ENCODE results near the gene C1orf94.

C1orf94 gene

DNA sequence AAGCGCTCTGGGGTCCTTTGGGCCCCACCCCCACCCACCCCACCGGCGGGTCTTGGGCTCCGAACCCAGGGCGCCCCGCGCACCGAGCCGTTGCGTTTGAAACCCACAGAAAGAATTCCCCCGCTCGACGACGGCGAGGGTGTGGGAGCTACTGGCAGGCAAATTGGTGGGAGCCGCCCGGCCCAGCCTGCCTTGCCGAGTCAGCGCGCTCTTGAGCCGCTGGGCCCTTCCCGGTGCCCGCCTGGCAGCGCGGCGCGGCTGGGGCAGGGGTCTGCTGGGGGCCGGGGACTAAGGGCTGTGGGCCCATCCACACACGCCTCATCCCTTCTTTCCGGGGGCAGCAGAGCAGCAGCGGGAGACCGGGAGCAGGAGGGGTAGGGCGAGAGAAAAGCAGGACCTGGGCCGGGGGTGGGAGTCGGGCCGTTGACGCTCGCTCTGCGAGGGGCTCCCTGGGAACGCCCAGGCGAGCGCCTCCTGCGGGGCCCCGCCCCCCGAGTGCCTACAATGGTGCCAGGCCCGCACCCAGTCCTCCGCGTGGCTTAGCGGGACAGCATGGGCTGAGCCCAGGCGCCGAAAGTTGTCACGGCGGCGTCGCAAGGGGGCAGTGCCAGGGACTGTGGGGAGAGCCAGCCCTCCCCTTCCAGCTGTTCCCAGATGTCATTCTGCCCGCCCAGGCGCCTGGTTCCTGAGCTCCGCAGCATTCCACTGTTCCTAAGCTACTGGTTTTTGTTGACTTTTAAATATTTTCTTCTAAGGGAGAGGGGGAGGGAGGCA lies at the start of gene C1orf94:
TSS of gene C1orf94 (plus strand) at position 78 of the 774 bp plus-strand sequence. CDS start 883 bp downstream, outside the sequence.
- intact Hi-C loops (cut with micrococcal nuclease): no loop called here
- Mint-ChIP-seq H3K27ac (no peak within 1 kb of the TSS), H3K4me1 (ENCODE audit: low read depth) (no peaks in the 10 kb centered on the region), H3K9me3 (no peaks in the 10 kb centered on the region), H3K27me3 (peaks cover 45% of the 10 kb centered on the region), H3K4me3 (no peak within 1 kb of the TSS), H3K36me3 (ENCODE audit: low read depth) (no peaks in the 10 kb centered on the region)

DNA sequence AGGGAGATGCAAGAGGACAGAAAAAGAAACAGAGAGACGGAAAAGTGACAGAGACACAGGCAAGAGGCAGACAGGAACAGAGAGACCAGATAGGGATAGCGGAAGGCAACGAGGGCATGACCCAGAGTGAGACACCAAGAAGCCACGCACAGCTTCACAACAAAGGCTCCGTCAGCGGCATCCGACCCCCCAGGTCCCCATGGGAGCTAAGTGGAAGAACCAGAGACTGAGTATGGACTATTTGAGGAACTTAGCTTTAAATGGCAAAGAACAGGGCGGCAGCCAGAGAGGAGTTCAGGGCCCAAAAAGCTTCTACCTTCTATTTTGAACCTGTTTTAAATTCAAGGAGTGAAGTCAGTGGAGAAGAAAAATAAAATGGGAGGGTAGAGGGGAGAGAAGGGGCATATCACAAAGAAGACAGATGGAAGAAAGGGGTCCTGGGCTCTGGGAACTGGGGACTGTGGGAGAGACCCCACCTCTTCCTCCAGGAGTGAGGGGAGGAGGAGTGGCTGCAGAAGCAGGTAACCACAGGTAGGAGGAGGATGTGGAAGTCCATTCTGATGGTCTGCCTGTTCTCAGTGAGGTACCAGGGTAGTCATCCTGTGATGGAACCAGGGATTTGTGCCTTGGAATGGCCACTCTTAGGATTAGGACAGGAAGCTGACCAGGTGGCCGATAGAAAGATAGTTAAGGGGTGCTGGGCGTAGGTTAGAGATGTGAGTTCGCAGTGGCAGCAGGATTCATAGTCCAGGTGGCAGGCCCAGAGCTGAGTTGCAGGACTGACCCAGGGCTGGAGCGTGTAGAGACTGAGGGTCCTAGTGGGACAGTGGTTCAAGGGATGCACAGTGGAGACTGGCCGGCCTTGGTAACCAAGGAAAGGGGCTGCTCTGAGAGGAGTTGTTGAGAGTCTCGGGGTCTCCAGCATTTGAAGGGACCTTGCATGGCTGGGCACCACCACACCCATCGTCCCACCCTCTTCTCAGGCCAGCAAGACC lies 49.4 kb upstream of the C1orf94 start:
- Mint-ChIP-seq H3K27ac (no peak overlapping the region), H3K4me1 (ENCODE audit: low read depth) (no peaks in the 10 kb centered on the region), H3K4me3 (no peak overlapping the region), H3K27me3 (peaks cover 5% of the 10 kb centered on the region), H3K9me3 (no peaks in the 10 kb centered on the region), H3K36me3 (ENCODE audit: low read depth) (no peaks in the 10 kb centered on the region)
- intact Hi-C loops (cut with micrococcal nuclease): no loop called here

DNA sequence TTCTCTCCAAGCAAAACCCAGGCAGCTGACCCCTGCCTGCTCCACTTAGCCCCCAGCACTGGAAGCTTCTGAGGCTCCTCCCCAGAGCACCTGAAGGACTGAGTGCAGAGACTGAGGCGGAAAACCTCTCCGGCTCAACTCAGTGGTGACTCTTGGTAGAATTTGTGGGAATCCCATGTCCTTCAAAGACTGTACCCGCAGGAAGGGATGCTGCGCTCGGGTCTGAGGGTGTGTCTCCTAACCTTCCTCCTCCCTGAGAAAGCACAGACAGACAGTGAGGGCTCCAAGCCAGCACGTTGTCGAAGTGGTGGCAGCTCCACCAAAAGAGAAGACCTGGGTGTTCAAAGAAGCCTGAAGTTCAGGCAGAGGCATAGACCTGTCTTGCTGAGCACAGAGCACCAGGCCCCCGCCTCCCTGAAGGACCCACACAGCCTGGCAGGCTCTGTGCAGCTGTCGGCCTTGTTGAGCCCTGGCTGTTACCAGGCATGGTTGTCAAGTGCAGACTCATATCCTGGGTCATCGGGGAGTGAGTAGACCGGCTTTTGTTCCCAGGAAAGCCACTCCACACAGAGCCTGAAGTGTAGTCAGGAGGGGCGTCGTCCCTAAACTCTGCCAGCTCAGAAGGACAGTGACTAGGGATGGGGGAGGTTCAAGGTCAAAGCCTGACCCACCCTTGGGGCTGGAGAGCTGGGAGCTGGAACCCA lies 48.4 kb upstream of the C1orf94 start:
- no peak overlapping the region for H3K4me3 Mint-ChIP-seq
- no peak overlapping the region for H3K27ac Mint-ChIP-seq
- no peaks in the 10 kb centered on the region for H3K9me3 Mint-ChIP-seq
- no peaks in the 10 kb centered on the region for H3K4me1 Mint-ChIP-seq (ENCODE audit: low read depth)
- peaks cover 5% of the 10 kb centered on the region for H3K27me3 Mint-ChIP-seq
- H3K36me3 Mint-ChIP-seq (ENCODE audit: low read depth): no peaks in the 10 kb centered on the region
- intact Hi-C loops (cut with micrococcal nuclease): no loop called here

DNA sequence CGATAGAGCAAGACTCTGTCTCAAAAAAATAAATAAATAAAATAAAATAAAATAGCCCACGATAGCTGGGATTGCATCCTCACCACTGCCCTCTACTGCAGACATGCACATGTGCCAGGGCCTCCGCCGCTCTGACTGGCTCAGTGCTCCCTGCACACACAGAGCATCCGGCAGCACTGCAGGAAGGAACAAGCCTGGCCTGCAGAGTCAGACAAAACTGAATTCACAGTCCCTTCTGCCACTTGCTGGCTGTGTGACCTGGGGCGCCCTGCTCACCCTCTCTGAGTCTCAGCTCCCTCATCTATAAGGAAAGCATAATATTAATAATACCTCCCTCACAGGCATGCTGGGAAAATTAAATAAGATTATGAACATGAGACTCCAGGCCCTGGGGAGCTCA lies 47.1 kb upstream of the C1orf94 start:
- H3K27ac Mint-ChIP-seq: no peak overlapping the region
- no peaks in the 10 kb centered on the region for H3K9me3 Mint-ChIP-seq
- H3K36me3 Mint-ChIP-seq (ENCODE audit: low read depth): no peaks in the 10 kb centered on the region
- intact Hi-C loops (cut with micrococcal nuclease): no loop called here
- no peak overlapping the region for H3K4me3 Mint-ChIP-seq
- peaks cover 5% of the 10 kb centered on the region for H3K27me3 Mint-ChIP-seq
- H3K4me1 Mint-ChIP-seq (ENCODE audit: low read depth): no peaks in the 10 kb centered on the region

DNA sequence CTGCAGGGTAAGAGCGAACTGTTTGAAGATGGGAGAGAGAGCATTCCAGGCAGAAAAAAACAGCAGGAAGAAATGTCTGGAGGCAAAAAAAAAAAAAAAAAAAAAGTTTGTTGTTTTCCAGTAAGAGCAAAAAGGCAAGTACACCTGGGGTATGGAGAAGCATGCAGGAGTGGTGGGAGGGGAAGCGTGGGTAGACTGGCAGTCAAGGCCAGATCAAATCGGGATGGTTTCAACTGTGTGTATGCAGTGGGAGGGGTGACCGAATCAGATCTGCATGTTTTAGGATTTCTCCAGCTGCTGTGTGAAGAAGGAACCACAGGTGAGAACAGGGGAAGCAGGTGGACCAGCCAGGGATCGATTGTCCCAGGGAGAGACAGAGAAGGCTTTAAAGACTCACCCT lies 46.4 kb upstream of the C1orf94 start:
- Mint-ChIP-seq H3K27ac (no peak overlapping the region), H3K36me3 (ENCODE audit: low read depth) (no peaks in the 10 kb centered on the region), H3K9me3 (no peaks in the 10 kb centered on the region), H3K4me3 (no peak overlapping the region), H3K4me1 (ENCODE audit: low read depth) (no peaks in the 10 kb centered on the region), H3K27me3 (peaks cover 5% of the 10 kb centered on the region)
- intact Hi-C loops (cut with micrococcal nuclease): no loop called here

DNA sequence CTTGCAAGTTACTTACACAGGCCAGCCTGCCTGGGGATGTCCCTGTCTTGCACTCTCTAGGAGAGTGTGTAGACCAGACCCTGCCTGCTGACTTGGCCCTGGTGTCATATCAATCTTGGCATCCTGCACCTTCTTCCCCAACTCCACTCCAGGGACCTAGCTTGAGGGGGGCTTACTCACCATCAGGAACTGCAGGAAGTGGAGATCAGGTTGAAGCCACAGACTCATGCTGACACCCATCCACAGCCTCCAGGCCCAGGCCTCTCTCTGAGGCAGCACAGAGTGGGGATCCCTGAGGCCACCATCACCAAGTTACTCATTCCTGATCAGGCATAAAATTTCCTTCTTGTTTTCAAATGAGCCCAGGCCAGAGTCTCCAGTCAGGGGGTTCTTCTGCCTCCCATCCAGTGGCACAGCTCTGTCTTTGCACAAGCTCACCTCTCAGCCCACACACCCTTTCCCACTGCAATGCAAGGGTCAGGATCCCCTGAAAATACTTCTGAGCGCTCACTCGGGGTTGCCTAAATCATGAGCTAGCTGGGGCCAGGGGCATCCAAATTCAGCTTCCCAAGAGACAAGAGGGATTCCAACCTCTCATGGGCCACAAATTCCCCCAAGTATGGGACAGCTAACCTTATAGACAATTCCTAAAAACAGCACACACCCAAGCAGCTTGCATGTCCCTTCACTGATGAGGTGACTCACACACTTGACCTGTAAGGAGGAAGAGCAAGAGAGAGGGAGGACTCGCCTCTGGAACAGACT lies 45.1 kb upstream of the C1orf94 start:
- H3K27ac Mint-ChIP-seq: no peak overlapping the region
- no peak overlapping the region for H3K4me3 Mint-ChIP-seq
- intact Hi-C loops (cut with micrococcal nuclease): no loop called here
- H3K9me3 Mint-ChIP-seq: no peaks in the 10 kb centered on the region
- H3K27me3 Mint-ChIP-seq: peaks cover 4% of the 10 kb centered on the region
- H3K4me1 Mint-ChIP-seq (ENCODE audit: low read depth): no peaks in the 10 kb centered on the region
- H3K36me3 Mint-ChIP-seq (ENCODE audit: low read depth): no peaks in the 10 kb centered on the region

GRCh38 chr1:34132161-34132420 lies 44.6 kb upstream of the C1orf94 start:
- no peak overlapping the region for H3K4me3 Mint-ChIP-seq
- no peaks in the 10 kb centered on the region for H3K4me1 Mint-ChIP-seq (ENCODE audit: low read depth)
- no peaks in the 10 kb centered on the region for H3K9me3 Mint-ChIP-seq
- peaks cover 5% of the 10 kb centered on the region for H3K27me3 Mint-ChIP-seq
- no peak overlapping the region for H3K27ac Mint-ChIP-seq
- no peaks in the 10 kb centered on the region for H3K36me3 Mint-ChIP-seq (ENCODE audit: low read depth)
- intact Hi-C loops (cut with micrococcal nuclease): no loop called here

GRCh38 chr1:34137411-34137810 lies 39.3 kb upstream of the C1orf94 start:
- intact Hi-C loops (cut with micrococcal nuclease): no loop called here
- Mint-ChIP-seq H3K4me3 (no peak overlapping the region), H3K27ac (no peak overlapping the region), H3K9me3 (no peaks in the 10 kb centered on the region), H3K4me1 (ENCODE audit: low read depth) (peaks cover 11% of the 10 kb centered on the region), H3K27me3 (peaks cover 4% of the 10 kb centered on the region), H3K36me3 (ENCODE audit: low read depth) (no peaks in the 10 kb centered on the region)

GRCh38 chr1:34140011-34140676 lies 36.6 kb upstream of the C1orf94 start:
- Mint-ChIP-seq H3K36me3 (ENCODE audit: low read depth) (no peaks in the 10 kb centered on the region), H3K4me3 (no peak overlapping the region), H3K27me3 (peaks cover 8% of the 10 kb centered on the region), H3K9me3 (no peaks in the 10 kb centered on the region), H3K4me1 (ENCODE audit: low read depth) (peaks cover 11% of the 10 kb centered on the region), H3K27ac (no peak overlapping the region)
- intact Hi-C loops (cut with micrococcal nuclease): no loop called here

- intact Hi-C loops (cut with micrococcal nuclease): no loop called here
- no peaks in the 10 kb centered on the region for H3K36me3 Mint-ChIP-seq (ENCODE audit: low read depth)
- H3K4me1 Mint-ChIP-seq (ENCODE audit: low read depth): peaks cover 11% of the 10 kb centered on the region
- no peaks in the 10 kb centered on the region for H3K9me3 Mint-ChIP-seq
- no peak overlapping the region for H3K27ac Mint-ChIP-seq
- no peak overlapping the region for H3K4me3 Mint-ChIP-seq
- H3K27me3 Mint-ChIP-seq: peaks cover 6% of the 10 kb centered on the region
Measured at GRCh38 chr1:34143975-34144374, 32.7 kb upstream of the C1orf94 start.

DNA sequence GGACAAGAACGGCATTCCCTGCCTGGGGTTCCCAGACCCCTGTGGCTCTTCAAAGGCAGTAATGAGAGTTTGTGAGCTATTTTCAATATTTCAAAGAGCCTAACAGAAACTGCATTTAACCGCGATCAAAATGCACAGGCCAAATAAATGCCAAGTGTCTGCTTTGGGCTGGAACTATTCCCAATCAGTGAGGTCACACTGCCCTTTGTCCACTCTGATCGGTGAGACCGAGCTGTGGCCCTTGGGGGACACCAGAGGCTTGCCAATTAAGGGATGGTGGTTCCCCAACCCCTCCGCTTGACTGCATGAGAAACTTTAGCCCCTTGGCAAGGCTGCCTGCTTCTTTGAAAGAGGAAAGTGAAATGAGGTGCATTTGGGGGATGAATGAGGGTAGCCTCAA lies 31.9 kb upstream of the C1orf94 start:
- Mint-ChIP-seq H3K9me3 (no peaks in the 10 kb centered on the region), H3K36me3 (ENCODE audit: low read depth) (no peaks in the 10 kb centered on the region), H3K4me1 (ENCODE audit: low read depth) (peaks cover 11% of the 10 kb centered on the region), H3K27me3 (peaks cover 6% of the 10 kb centered on the region), H3K4me3 (no peak overlapping the region), H3K27ac (no peak overlapping the region)
- intact Hi-C loops (cut with micrococcal nuclease): no loop called here

DNA sequence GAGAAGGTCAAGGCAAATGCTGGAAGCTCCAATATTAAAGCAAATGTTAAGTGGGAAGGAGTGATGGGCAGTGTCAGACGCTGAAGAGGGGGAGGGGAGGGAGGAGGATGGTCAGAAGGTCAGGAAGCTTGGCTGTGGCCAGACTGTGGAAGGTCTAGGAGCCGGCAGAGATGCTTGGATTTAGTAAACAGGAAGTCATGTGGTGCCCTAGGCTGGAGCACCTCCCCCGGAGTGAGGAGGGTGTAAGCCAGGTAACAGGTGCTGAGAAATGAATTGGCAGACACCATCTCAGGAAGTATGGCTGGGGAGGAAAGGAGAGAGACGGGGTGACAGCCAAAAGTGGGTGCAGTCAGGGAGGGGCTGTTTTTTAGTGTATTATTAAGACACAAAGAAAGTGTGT lies 29.4 kb upstream of the C1orf94 start:
- Mint-ChIP-seq H3K36me3 (ENCODE audit: low read depth) (no peaks in the 10 kb centered on the region), H3K4me3 (no peak overlapping the region), H3K9me3 (no peaks in the 10 kb centered on the region), H3K27ac (no peak overlapping the region), H3K27me3 (peaks cover 8% of the 10 kb centered on the region), H3K4me1 (ENCODE audit: low read depth) (no peaks in the 10 kb centered on the region)
- intact Hi-C loops (cut with micrococcal nuclease): no loop called here

DNA sequence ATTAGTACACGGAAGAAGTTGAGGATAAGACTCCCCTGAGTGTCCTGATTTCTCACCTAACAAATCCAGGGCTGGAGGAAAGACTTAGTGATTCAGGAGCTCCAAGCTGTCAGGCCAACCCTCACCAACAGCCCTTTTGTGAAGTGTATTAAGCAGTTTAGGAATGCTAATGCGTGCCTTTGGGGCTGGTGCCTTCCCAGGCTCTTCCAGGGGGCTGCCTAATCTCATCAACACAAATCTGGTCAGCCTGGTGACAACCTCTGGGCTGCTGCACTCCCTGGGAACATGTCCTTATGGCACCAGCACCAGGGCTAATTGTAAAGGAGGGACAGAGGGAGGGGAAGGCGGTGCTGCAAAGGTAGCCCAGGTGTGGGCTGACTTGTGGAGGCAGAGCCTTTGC lies 27.2 kb upstream of the C1orf94 start:
- no peak overlapping the region for H3K4me3 Mint-ChIP-seq
- intact Hi-C loops (cut with micrococcal nuclease): no loop called here
- no peaks in the 10 kb centered on the region for H3K9me3 Mint-ChIP-seq
- H3K36me3 Mint-ChIP-seq (ENCODE audit: low read depth): no peaks in the 10 kb centered on the region
- H3K4me1 Mint-ChIP-seq (ENCODE audit: low read depth): no peaks in the 10 kb centered on the region
- H3K27ac Mint-ChIP-seq: no peak overlapping the region
- H3K27me3 Mint-ChIP-seq: peaks cover 11% of the 10 kb centered on the region

Measured in dendritic cell treated with granulocyte-macrophage colony-stimulating factor and Interleukin-4, amounts not matched to agents 40 ng/mL and 50 ng/mL, for 4 days (primary cell).